WERI-Rb-1 (cell line): ENCODE data around the gene NXF1.
"Not testable (repeated sequence)": the region's sequence is repeated elsewhere in the genome, so short reads cannot be mapped to it uniquely, and the experiment has no call there.

Experiments
- DNase-seq: peaks from one replicate; pipeline ENCODE4 v3.0.0-alpha.2; 2020
- H3K27ac ChIP-seq: fragments of 250-450 bp; sonication (Bioruptor Pico); 2 replicates; pipeline ENCODE4 v1.5.1; 2020; ENCODE audit warnings: mild to moderate bottlenecking, moderate library complexity
- H3K27me3 ChIP-seq: fragments of 250-450 bp; sonication (Bioruptor Pico); 2 replicates; pipeline ENCODE4 v1.5.1; 2021; ENCODE audit warnings: mild to moderate bottlenecking, low read depth, moderate library complexity; ENCODE audit not compliant: insufficient read depth, severe bottlenecking
- H3K36me3 ChIP-seq: fragments of 250-450 bp; sonication (Bioruptor Pico); 2 replicates; pipeline ENCODE4 v1.5.1; 2020; ENCODE audit warnings: mild to moderate bottlenecking, moderate library complexity
- H3K4me3 ChIP-seq: 2 replicates; pipeline ENCODE4 v1.5.1; 2011; ENCODE audit warnings: low read depth, mild to moderate bottlenecking, control low read depth, low read length
- H3K9me3 ChIP-seq: fragments of 250-450 bp; sonication (Bioruptor Pico); 2 replicates; pipeline ENCODE4 v1.5.1; 2021; ENCODE audit warnings: mild to moderate bottlenecking, moderate library complexity; ENCODE audit not compliant: severe bottlenecking
- CTCF ChIP-seq: IDR thresholded peaks from 2 replicates; pipeline ENCODE4 v1.5.1; 2011; ENCODE audit warnings: low read depth, mild to moderate bottlenecking, control low read depth, inconsistent platforms, low read length

The NXF1 gene

GRCh38 chr11:62752994-62753735 lies 52.1 kb downstream of the NXF1 start:
- Histone ChIP-seq H3K27ac (peak overlapping the region; percentile 84), H3K36me3 (peaks cover 22% of the 10 kb centered on the region), H3K27me3 (no peaks in the 10 kb centered on the region), H3K9me3 (no peaks in the 10 kb centered on the region), H3K4me3 (peak overlapping the region; percentile 77)
- TF ChIP-seq CTCF = no peak
- no peak for DNase-seq

GRCh38 chr11:62752177-62752785 lies 53.0 kb downstream of the NXF1 start:
- no peaks in the 10 kb centered on the region for H3K27me3 ChIP-seq
- H3K27ac ChIP-seq = no peak overlapping the region
- H3K36me3 ChIP-seq = peaks cover 22% of the 10 kb centered on the region
- TF ChIP-seq CTCF = no peak
- H3K9me3 ChIP-seq = no peaks in the 10 kb centered on the region
- no peak overlapping the region for H3K4me3 ChIP-seq
- DNase-seq = no peak

- H3K36me3 ChIP-seq = peaks cover 22% of the 10 kb centered on the region
- not testable (repeated sequence) for DNase-seq, H3K27ac ChIP-seq, H3K9me3 ChIP-seq, H3K27me3 ChIP-seq, H3K4me3 ChIP-seq
Observed at GRCh38 chr11:62749931-62750330, 55.3 kb downstream of the NXF1 start.

GRCh38 chr11:62747475-62748160 lies 57.6 kb downstream of the NXF1 start:
- TF ChIP-seq CTCF = no peak
- no peaks in the 10 kb centered on the region for H3K9me3 ChIP-seq
- H3K27me3 ChIP-seq = no peaks in the 10 kb centered on the region
- no peak overlapping the region for H3K4me3 ChIP-seq
- peaks cover 15% of the 10 kb centered on the region for H3K36me3 ChIP-seq
- no peak overlapping the region for H3K27ac ChIP-seq
- DNase-seq = no peak
